NB4 (cell line): ENCODE results near the gene MDGA2.
"Not testable (repeated sequence)": the region's sequence is repeated elsewhere in the genome, so short reads cannot be mapped to it uniquely, and the experiment has no call there.

Experiments
- DNase-seq: peaks from one replicate; pipeline ENCODE4 v3.0.0; 2010; ENCODE audit warnings: low read depth
- H3K4me3 ChIP-seq: one replicate; pipeline ENCODE4 v1.5.1; 2011; ENCODE audit warnings: mild to moderate bottlenecking, low read depth, low read length, moderate library complexity
- MYC ChIP-seq: IDR thresholded peaks from 2 replicates; pipeline ENCODE4 v1.6.1; 2011; ENCODE audit warnings: low read depth, low read length
- POLR2A ChIP-seq: IDR thresholded peaks from 2 replicates; pipeline ENCODE4 v1.6.1; 2011; ENCODE audit warnings: mild to moderate bottlenecking; ENCODE audit not compliant: insufficient read length; ENCODE audit errors: extremely low read depth
- TF ChIP-seq, protein P1 (sequence below): IDR thresholded peaks from one replicate; pipeline ENCODE4 v1.5.1; 2012; ENCODE audit warnings: low read depth, low read length
- TF ChIP-seq, protein P2 (sequence below): IDR thresholded peaks from 2 replicates; pipeline ENCODE4 v1.6.1; 2011; ENCODE audit warnings: low read depth, low read length

MDGA2 gene

DNA sequence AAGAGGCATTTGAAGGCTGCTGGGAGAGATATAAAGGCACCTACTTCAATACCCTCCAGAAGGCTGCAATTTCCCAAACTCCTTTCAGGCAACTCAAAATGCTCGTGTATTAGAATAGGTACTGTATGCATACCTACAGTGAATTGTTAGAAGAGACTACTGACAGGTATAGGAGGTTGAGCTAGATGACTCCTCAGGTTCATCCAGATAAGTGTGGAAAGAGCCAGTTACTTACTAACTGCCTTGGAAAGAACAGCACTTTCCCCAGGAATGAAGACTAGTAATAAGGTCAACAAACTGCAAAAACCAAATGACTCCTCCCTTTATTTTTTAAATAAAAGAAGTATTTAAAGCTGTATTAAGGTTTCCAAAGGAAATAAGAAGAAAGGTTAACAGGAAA, 429.0 kb downstream of the MDGA2 start:
- H3K4me3 ChIP-seq: no peak overlapping the region
- DNase-seq: no peak
- TF ChIP-seq, protein P1, sequence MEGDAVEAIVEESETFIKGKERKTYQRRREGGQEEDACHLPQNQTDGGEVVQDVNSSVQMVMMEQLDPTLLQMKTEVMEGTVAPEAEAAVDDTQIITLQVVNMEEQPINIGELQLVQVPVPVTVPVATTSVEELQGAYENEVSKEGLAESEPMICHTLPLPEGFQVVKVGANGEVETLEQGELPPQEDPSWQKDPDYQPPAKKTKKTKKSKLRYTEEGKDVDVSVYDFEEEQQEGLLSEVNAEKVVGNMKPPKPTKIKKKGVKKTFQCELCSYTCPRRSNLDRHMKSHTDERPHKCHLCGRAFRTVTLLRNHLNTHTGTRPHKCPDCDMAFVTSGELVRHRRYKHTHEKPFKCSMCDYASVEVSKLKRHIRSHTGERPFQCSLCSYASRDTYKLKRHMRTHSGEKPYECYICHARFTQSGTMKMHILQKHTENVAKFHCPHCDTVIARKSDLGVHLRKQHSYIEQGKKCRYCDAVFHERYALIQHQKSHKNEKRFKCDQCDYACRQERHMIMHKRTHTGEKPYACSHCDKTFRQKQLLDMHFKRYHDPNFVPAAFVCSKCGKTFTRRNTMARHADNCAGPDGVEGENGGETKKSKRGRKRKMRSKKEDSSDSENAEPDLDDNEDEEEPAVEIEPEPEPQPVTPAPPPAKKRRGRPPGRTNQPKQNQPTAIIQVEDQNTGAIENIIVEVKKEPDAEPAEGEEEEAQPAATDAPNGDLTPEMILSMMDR: no peak
- TF ChIP-seq, protein P2, sequence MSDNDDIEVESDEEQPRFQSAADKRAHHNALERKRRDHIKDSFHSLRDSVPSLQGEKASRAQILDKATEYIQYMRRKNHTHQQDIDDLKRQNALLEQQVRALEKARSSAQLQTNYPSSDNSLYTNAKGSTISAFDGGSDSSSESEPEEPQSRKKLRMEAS: no peak
- TF ChIP-seq POLR2A (no peak), MYC (no peak)

DNA sequence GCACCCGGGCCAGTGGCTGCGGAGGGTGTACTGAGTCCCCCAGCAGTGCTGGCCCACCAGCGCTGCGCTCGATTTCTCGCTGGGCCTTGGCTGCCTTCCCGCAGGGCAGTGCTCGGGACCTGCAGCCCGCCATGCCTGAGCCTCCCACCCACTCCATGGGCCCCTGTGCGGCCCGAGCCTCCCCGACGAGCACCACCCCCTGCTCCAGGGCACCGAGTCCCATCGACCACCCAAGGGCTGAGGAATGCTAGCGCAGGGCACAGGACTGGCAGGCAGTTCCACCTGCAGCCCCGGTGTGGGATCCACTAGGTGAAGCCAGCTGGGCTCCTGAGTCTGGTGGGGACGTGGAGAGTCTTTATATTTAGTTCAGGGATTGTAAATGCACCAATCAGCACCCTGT, 432.8 kb downstream of the MDGA2 start:
- not testable (repeated sequence) for DNase-seq, H3K4me3 ChIP-seq

DNA sequence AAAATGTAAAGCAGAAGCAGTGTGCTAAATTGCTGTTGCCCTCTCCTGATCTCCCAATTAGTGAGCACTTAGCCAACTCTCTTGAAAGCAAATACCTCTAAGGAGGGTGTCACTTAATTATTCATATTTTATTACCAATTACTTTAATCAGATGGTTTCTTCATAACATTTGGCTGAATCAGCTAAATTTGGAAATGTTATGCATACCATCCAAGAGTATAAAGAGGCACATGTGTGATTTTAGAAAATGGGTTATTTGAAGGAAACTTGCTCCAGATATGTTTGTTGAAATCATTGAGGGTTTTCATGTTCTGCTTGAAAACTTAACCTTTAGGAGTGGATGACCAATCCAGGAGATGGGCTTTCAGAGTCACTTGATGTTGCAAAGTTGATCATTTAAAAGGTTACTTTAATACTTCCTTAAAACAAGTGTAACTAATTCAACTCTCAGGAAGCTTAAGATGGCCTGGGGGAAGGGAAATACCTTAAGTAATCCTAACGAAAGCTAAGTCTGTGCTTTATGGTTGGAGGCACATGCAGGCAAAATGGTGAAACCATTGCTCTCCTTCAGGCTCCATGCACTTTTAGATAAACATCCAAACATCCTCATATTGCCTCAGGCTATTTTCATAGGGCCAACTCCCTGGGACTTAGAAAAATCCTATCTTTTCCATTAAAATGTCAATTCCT, 434.5 kb downstream of the MDGA2 start:
- H3K4me3 ChIP-seq: no peak overlapping the region
- TF ChIP-seq, protein P2: no peak
- TF ChIP-seq, protein P1: no peak
- TF ChIP-seq MYC: no peak
- TF ChIP-seq POLR2A: no peak
- DNase-seq: peak; percentile 2

DNA sequence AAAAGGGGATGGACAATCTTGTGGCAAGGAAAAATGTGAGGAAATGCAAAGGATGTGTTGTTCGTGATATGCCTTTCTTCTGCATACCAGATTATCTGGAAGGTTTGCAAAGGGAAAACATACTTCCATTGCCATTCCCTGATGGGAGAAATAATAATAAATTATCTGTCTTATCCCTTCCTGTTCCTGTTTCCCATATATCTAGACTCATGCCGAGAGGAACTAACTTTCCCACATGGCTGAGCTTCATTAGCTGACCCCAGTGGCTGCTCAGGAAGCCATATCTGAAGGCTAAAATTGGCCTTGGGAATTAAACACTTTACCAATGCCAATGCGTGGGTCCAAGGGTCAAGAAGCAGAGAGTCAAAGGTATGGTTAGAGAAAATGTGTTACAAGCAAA, 439.8 kb downstream of the MDGA2 start:
- TF ChIP-seq, protein P1: no peak
- TF ChIP-seq, protein P2: no peak
- no peak for TF ChIP-seq POLR2A
- TF ChIP-seq MYC: no peak
- no peak for DNase-seq
- no peak overlapping the region for H3K4me3 ChIP-seq

DNA sequence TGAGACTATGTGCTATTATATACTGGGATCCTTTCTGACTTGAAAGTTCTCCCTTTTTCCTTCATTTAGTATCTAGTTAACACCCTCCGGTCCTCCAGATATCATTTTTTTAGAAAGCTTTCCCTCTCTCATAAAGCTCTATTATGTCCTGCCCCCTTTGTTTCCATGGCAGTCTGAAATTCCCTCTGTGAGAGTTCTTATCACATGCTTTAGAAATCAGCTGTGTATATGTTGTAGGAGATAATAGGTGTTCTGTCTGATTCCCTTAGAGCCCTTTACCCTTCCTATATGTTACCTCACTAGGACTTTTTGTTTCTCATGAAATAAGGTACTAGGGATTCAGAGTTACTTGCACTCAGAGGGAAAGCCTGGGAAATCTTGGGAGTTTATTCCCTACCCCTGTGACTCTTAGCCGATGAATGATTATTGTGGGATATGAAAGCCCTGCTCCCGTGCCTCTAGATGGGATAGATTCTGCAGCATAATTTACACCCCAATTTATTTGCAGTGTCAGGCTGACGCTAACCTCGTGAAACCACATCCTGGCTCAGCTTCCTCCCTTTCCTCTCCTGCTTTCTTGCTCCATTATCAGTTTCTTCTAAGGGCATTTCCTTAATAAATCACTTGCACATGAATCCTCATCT, 448.4 kb downstream of the MDGA2 start:
- TF ChIP-seq, protein P2: no peak
- TF ChIP-seq POLR2A (no peak), MYC (no peak)
- TF ChIP-seq, protein P1: no peak
- H3K4me3 ChIP-seq: no peak overlapping the region
- DNase-seq: peak; percentile 31

DNA sequence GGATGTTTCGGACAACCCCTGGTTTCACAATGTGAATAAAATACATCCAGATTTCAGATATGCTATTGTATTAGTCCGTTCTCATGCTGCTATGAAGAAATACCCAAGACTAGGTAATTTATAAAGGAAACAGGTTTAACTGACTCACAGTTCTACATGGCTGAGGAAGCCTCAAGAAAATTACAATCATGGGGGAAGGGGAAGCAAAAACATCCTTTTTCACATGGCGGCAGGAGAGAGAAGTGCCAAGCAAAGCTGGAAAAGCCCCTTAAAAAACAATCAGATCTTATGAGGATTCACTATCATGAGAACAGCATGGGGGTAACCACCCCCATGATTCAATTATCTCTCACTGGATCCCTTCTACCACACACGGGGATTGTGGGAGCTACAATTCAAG, 451.7 kb downstream of the MDGA2 start:
- no peak for TF ChIP-seq MYC
- TF ChIP-seq, protein P1: no peak
- TF ChIP-seq, protein P2: no peak
- TF ChIP-seq POLR2A: no peak
- no peak overlapping the region for H3K4me3 ChIP-seq
- DNase-seq: no peak
